Gastrocnemius medialis (tissue), 4 donors: ENCODE results near the gene CASKIN2.

ENCODE experiments used
- CTCF ChIP-seq, 5 experiments: fragments of 450-650 bp in 3 of 5; fragments of 200-600 bp in 2 of 5; sonication (generic) in 2 of 5; IDR thresholded peaks in 4 of 5; conservative IDR thresholded peaks in 1 of 5; 1 replicate in 4 of 5; 2 replicates in 1 of 5; pipeline ENCODE4 v1.5.1; 2016 to 2019; ENCODE audit warnings: antibody characterized with exemption in 5 of 5, mild to moderate bottlenecking in 3 of 5, moderate library complexity in 3 of 5
- POLR2A ChIP-seq, 2 donors: fragments of 450-650 bp; IDR thresholded peaks; one replicate each; pipeline ENCODE4 v1.6.1; 2017; ENCODE audit warnings: antibody characterized with exemption in 2 of 2, mild to moderate bottlenecking in 2 of 2, moderate library complexity in 2 of 2

GRCh38 chr17:75524269-75524969, 9.1 kb upstream of the CASKIN2 start:
- no peak for TF ChIP-seq CTCF (IDR thresholded peaks at IDR 0.05 in 4 of 5, conservative IDR thresholded peaks at IDR 0.05 in 1 of 5)
- no peak for TF ChIP-seq POLR2A (IDR thresholded peaks at IDR 0.05)
